OCI-LY3 (cell line): ENCODE results near the gene PEAK3.

Experiments used
- H2AFZ ChIP-seq: fragments of 200-600, 300-600 bp; shearing (Covaris generic); 2 replicates; pipeline ENCODE4 v1.6.0; 2014; ENCODE audit warnings: antibody characterized with exemption, low read depth, low read length
- H3K27ac ChIP-seq: fragments of 200-600, 300-600 bp; sonication (generic); 2 replicates; pipeline ENCODE4 v1.5.1; 2014; ENCODE audit warnings: mild to moderate bottlenecking, low read length, moderate library complexity, mixed read lengths
- H3K27me3 ChIP-seq: fragments of 200-600, 300-600 bp; sonication (generic); 2 replicates; pipeline ENCODE4 v1.6.1; 2014; ENCODE audit warnings: low read depth, low read length, mixed read lengths
- H3K36me3 ChIP-seq: fragments of 200-600, 300-600 bp; sonication (generic); replicated peaks from 2 replicates; pipeline ENCODE3; 2014; ENCODE audit warnings: low read depth, low read length, mixed read lengths
- H3K4me1 ChIP-seq: fragments of 300-600, 200-600 bp; sonication (generic); 2 replicates; pipeline ENCODE4 v1.6.1; 2014; ENCODE audit warnings: low read length, mixed read lengths
- H3K4me2 ChIP-seq: fragments of 200-600, 300-600 bp; sonication (generic); 2 replicates; pipeline ENCODE4 v1.6.1; 2014; ENCODE audit warnings: low read length, mixed read lengths
- H3K4me3 ChIP-seq: fragments of 300-600, 200-600 bp; sonication (generic); 2 replicates; pipeline ENCODE4 v1.5.1; 2014; ENCODE audit warnings: antibody characterized with exemption, mild to moderate bottlenecking, low read length, moderate library complexity
- H3K79me2 ChIP-seq: fragments of 300-600, 200-600 bp; shearing (Covaris generic); 2 replicates; pipeline ENCODE4 v1.6.1; 2014; ENCODE audit warnings: mild to moderate bottlenecking, low read length, mixed read lengths
- H3K9ac ChIP-seq: fragments of 300-600, 200-600 bp; shearing (Covaris generic); 2 replicates; pipeline ENCODE4 v1.6.0; 2014; ENCODE audit warnings: mild to moderate bottlenecking, low read length, moderate library complexity
- H3K9me3 ChIP-seq: fragments of 200-600, 300-600 bp; shearing (Covaris generic); 2 replicates; pipeline ENCODE4 v1.6.1; 2014; ENCODE audit warnings: low read length, mixed read lengths; ENCODE audit not compliant: insufficient read depth
- H4K20me1 ChIP-seq: fragments of 200-600, 300-600 bp; sonication (generic); 2 replicates; pipeline ENCODE4 v1.6.1; 2016; ENCODE audit warnings: low read length, mixed read lengths; ENCODE audit not compliant: insufficient read depth
- EZH2phosphoT487 ChIP-seq: fragments of 200-600 bp; shearing (Covaris generic); IDR thresholded peaks from 2 replicates; pipeline ENCODE4 v1.6.1; 2018; ENCODE audit warnings: antibody characterized with exemption, mixed run types, low read depth
- TF ChIP-seq, protein P1 (sequence below): fragments of 200-600, 300-600 bp; sonication (generic); IDR thresholded peaks from 2 replicates; pipeline ENCODE4 v1.5.1; 2014; ENCODE audit warnings: antibody characterized with exemption, low read length, low read depth

The PEAK3 gene

DNA sequence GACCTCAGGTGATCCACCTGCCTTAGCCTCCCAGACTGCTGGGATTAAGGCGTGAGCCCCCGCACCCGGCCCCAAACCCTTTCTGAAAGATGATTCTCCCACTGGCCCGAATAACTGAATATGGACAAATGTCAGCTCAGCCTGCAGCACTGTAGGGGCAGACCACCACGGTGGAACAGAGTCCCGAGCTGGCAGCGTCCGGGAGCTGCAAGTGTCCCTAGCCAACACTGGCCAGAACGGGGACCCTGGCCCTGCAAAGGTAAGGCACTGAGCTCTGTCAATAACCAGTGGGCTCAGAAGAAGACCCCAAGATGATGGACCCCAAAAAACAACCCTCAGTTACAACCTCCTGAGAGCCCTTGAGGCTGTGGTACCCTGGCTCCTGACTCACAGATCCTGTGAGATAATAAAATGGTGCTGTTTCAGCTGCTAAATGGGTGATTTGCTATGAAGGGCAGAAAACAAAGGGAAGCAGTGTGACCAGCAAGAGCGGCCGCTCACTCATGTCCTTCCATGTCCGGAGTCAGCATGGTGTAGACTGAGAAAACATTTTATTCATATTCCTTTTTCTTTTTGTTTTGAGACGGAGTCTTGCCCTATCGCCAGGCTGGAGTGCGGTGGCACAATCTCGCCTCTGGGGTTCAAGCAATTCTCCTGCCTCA lies 44.9 kb upstream of the PEAK3 start:
- H3K9me3 ChIP-seq = no peaks in the 10 kb centered on the region
- 0 out of 2 replicates have a peak overlapping the region, but pooled peaks have one; percentile 90 for H3K4me3 ChIP-seq
- H3K27ac ChIP-seq = no peak overlapping the region
- TF ChIP-seq EZH2phosphoT487 = no peak
- TF ChIP-seq, protein P1, sequence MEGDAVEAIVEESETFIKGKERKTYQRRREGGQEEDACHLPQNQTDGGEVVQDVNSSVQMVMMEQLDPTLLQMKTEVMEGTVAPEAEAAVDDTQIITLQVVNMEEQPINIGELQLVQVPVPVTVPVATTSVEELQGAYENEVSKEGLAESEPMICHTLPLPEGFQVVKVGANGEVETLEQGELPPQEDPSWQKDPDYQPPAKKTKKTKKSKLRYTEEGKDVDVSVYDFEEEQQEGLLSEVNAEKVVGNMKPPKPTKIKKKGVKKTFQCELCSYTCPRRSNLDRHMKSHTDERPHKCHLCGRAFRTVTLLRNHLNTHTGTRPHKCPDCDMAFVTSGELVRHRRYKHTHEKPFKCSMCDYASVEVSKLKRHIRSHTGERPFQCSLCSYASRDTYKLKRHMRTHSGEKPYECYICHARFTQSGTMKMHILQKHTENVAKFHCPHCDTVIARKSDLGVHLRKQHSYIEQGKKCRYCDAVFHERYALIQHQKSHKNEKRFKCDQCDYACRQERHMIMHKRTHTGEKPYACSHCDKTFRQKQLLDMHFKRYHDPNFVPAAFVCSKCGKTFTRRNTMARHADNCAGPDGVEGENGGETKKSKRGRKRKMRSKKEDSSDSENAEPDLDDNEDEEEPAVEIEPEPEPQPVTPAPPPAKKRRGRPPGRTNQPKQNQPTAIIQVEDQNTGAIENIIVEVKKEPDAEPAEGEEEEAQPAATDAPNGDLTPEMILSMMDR = no peak
- H3K36me3 ChIP-seq = peaks cover 26% of the 10 kb centered on the region
- H4K20me1 ChIP-seq = peaks cover 6% of the 10 kb centered on the region; the same call in 1 of the 2 replicates
- no peak overlapping the region for H2AFZ ChIP-seq
- H3K4me1 ChIP-seq = peaks cover 22% of the 10 kb centered on the region
- no peak overlapping the region for H3K9ac ChIP-seq
- H3K4me2 ChIP-seq = peak overlapping the region; percentile 81
- peaks cover 71% of the 10 kb centered on the region for H3K79me2 ChIP-seq
- H3K27me3 ChIP-seq = no peaks in the 10 kb centered on the region

DNA sequence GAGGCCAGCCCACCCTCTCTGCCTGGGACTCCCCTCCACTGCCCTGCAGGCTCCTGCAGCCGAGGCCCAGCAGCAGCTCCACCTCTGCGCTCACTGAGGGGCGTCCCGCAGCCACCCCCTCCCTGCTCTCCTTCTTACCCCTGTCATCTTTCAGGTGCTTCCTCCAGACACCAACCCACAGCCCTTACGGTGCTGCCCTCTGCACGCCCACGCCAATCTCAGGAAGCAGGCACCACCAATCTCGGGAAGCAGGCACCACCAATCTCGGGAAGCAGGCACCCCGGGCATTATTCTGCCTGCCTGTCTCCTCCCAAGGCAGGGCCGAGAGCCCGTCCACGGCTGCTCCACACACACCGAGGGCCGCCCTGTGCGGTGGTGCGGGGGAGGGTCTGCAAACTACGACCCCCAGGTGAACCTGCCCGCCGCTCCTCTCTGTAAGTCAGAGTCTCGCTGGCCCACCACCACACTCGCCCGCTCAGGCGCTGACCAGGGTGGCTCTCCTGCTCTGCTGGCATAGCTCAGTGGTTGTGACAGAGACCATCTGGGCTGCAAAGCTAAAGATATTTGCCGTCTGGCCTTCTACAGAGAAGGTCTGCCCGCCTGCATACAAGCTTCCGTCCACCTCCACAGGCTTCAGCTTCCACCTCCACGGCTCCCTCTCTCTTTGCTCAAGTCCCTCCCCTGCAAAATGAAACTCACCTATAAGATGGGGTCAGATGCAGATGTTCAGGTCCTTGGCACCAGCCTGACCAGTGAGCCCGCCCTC lies 43.5 kb upstream of the PEAK3 start:
- peaks cover 3% of the 10 kb centered on the region; the same call in 1 of the 2 replicates for H4K20me1 ChIP-seq
- no peak overlapping the region for H3K27ac ChIP-seq
- H3K4me1 ChIP-seq = peaks cover 15% of the 10 kb centered on the region
- H3K36me3 ChIP-seq = peaks cover 32% of the 10 kb centered on the region
- no peaks in the 10 kb centered on the region for H3K27me3 ChIP-seq
- no peaks in the 10 kb centered on the region for H3K9me3 ChIP-seq
- no peak overlapping the region for H3K4me3 ChIP-seq
- H3K79me2 ChIP-seq = peaks cover 58% of the 10 kb centered on the region
- no peak overlapping the region for H3K4me2 ChIP-seq
- H3K9ac ChIP-seq = no peak overlapping the region
- TF ChIP-seq EZH2phosphoT487 = no peak
- TF ChIP-seq, protein P1 = no peak
- H2AFZ ChIP-seq = no peak overlapping the region

DNA sequence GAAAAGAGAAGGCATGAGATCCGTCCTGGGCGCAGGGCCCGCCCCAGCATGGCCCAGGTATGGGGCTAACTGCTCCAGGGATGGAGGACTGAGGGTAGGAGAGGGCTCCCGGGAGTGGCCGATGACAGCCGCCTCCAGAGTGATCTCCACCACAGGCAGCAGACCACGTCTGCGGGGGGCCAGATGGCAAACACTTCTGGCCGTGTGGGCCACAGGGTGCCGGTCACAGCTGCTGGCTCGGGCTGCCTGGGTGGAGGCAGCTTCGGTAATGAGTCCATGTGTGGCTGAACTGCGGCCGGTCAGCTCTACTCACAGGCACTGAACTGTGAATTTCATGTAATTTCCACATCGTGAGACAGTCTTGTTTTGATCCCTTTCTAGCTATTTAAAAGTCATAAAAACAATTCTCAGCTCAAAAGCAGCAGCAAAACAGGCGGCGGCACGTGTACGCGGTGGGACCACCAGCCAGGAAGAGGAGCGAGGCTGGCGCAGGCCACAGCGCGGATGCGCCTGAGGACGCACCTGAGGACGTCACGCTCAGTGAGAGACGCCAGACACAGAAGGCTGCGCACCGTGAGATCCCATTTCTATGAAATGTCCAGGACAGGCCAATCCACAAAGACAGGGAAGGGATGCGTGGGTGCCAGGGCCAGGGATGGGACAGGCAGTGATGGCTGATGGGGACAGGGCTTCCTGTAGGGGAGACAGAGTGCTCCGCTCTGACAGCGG lies 42.4 kb upstream of the PEAK3 start:
- Histone ChIP-seq H3K27me3 (no peaks in the 10 kb centered on the region), H4K20me1 (peaks cover 3% of the 10 kb centered on the region; the same call in 1 of the 2 replicates), H3K9me3 (no peaks in the 10 kb centered on the region), H3K4me1 (peaks cover 10% of the 10 kb centered on the region), H3K9ac (no peak overlapping the region), H3K4me3 (no peak overlapping the region), H3K4me2 (no peak overlapping the region), H2AFZ (no peak overlapping the region), H3K79me2 (peaks cover 48% of the 10 kb centered on the region), H3K27ac (no peak overlapping the region), H3K36me3 (peaks cover 32% of the 10 kb centered on the region)
- no peak for TF ChIP-seq EZH2phosphoT487
- TF ChIP-seq, protein P1 = no peak

DNA sequence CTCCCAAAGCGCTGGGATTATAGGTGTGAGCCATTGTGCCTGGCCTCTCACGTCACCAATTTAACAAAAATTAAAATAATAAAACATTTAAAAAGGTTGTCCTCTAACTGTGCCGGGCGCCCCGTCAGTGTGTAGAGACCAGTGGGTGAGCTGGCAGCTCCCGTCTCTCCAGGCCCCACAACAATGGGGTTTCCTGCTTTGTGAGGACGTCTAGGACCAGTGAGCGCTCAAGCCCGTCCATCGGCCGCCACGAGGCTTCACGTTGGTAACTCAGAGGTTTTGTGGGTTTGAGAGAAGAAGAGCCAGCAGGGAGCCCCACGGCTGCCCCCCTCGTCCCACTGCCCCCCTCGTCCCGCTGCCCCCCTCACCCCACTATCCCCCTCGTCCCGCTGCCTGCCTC lies 41.7 kb upstream of the PEAK3 start:
- H3K4me1 ChIP-seq = peaks cover 8% of the 10 kb centered on the region; the same call in 1 of the 2 replicates
- no peak overlapping the region for H2AFZ ChIP-seq
- peaks cover 41% of the 10 kb centered on the region for H3K79me2 ChIP-seq
- H3K4me3 ChIP-seq = no peak overlapping the region
- H3K9me3 ChIP-seq = no peaks in the 10 kb centered on the region
- H3K4me2 ChIP-seq = no peak overlapping the region
- no peak overlapping the region for H3K27ac ChIP-seq
- no peak overlapping the region for H3K9ac ChIP-seq
- H3K27me3 ChIP-seq = no peaks in the 10 kb centered on the region
- H4K20me1 ChIP-seq = peaks cover 3% of the 10 kb centered on the region; the same call in 1 of the 2 replicates
- TF ChIP-seq EZH2phosphoT487 = no peak
- TF ChIP-seq, protein P1 = no peak
- peaks cover 32% of the 10 kb centered on the region for H3K36me3 ChIP-seq
